Kidney epithelial cell (primary cell): ENCODE measurements around the gene SLC25A14. TPM values are rescaled to one million over a fixed set of nuclear protein-coding genes. Genes with fewer than 3 reads are reported as not detected.

Experiments used
- total RNA-seq: library from RNA; depleted of rRNA; stranded (reverse); fragments of >200 nt; gene quantifications from 2 replicates; pipeline ENCODE4 v1.2.3, GENCODE V29; 2015

The SLC25A14 gene
- total RNA-seq, 1 donor from 2014 or later = 11.1 TPM

Other genes starting within 250 kb of the SLC25A14 start
- 26.9 and 27.9 TPM in 2 replicates for gene ELF4, start 229.4 kb upstream of the SLC25A14 start, total RNA-seq
- gene AIFM1, start 174.1 kb upstream of the SLC25A14 start, total RNA-seq = 26.1 and 27.2 TPM in 2 replicates
- gene RAB33A, start 168.0 kb upstream of the SLC25A14 start, total RNA-seq = 3.2 and 3.6 TPM in 2 replicates
- 4.6 and 5.3 TPM in 2 replicates for gene ZNF280C, start 71.0 kb upstream of the SLC25A14 start, total RNA-seq
- gene GPR119, start 45.8 kb downstream of the SLC25A14 start, total RNA-seq = not detected in 2 replicates
- gene RBMX2, start 62.1 kb downstream of the SLC25A14 start, total RNA-seq = 18.9 and 27.7 TPM in 2 replicates